H9 (cell line): ENCODE results near the gene FAM219B. TPM values are rescaled to one million over a fixed set of nuclear protein-coding genes. Genes with fewer than 3 reads are reported as not detected.

Experiments
- DNase-seq: peaks from one replicate; pipeline ENCODE4 v3.0.0-alpha.2; 2017
- H2AFZ ChIP-seq: one replicate; pipeline ENCODE4 v1.6.1; 2013; ENCODE audit warnings: mild to moderate bottlenecking, low read length, control low read depth, moderate library complexity
- H2AK5ac ChIP-seq: 2 replicates; pipeline ENCODE4 v1.6.1; 2013; ENCODE audit warnings: low read length, control low read depth, mixed read lengths; ENCODE audit not compliant: insufficient read length
- H2BK120ac ChIP-seq: one replicate; pipeline ENCODE4 v1.6.1; 2013; ENCODE audit warnings: low read depth, mild to moderate bottlenecking, low read length, control low read depth, inconsistent platforms; ENCODE audit not compliant: poor library complexity, severe bottlenecking
- H2BK12ac ChIP-seq: 2 replicates; pipeline ENCODE4 v1.6.1; 2013; ENCODE audit warnings: low read length, control low read depth, mixed read lengths, low read depth; ENCODE audit not compliant: insufficient read length
- H2BK15ac ChIP-seq: 2 replicates; pipeline ENCODE4 v1.6.1; 2013; ENCODE audit warnings: low read depth, low read length, control low read depth
- H2BK20ac ChIP-seq: one replicate; pipeline ENCODE4 v1.6.1; 2013; ENCODE audit warnings: low read depth, mild to moderate bottlenecking, low read length, control low read depth, inconsistent platforms; ENCODE audit not compliant: poor library complexity, severe bottlenecking
- H2BK5ac ChIP-seq: 2 replicates; pipeline ENCODE4 v1.6.1; 2013; ENCODE audit warnings: low read length, control low read depth, mixed read lengths; ENCODE audit not compliant: insufficient read length
- H3K14ac ChIP-seq: 2 replicates; pipeline ENCODE4 v1.6.1; 2013; ENCODE audit warnings: low read length, control low read depth; ENCODE audit not compliant: insufficient read depth
- H3K18ac ChIP-seq: 2 replicates; pipeline ENCODE4 v1.6.1; 2013; ENCODE audit warnings: low read depth, mild to moderate bottlenecking, mixed read lengths, low read length, control low read depth; ENCODE audit not compliant: insufficient read length
- H3K23ac ChIP-seq: 2 replicates; pipeline ENCODE4 v1.6.1; 2013; ENCODE audit warnings: low read length, control low read depth, mixed read lengths, low read depth; ENCODE audit not compliant: insufficient read length
- H3K23me2 ChIP-seq: 2 replicates; pipeline ENCODE4 v1.6.1; 2013; ENCODE audit warnings: low read depth, mild to moderate bottlenecking, mixed read lengths, low read length, control low read depth; ENCODE audit not compliant: insufficient read length, poor library complexity, severe bottlenecking
- H3K27ac ChIP-seq: 2 replicates; pipeline ENCODE4 v1.5.1; 2013; ENCODE audit warnings: low read length, control low read depth, mixed read lengths, low read depth; ENCODE audit not compliant: insufficient read length
- H3K27me3 ChIP-seq: 2 replicates; pipeline ENCODE4 v1.6.1; 2013; ENCODE audit warnings: low read length, control low read depth, inconsistent platforms; ENCODE audit not compliant: insufficient read depth
- H3K4ac ChIP-seq: 2 replicates; pipeline ENCODE4 v1.6.1; 2013; ENCODE audit warnings: low read depth, mild to moderate bottlenecking, control low read depth, inconsistent platforms, low read length, moderate library complexity
- H3K4me1 ChIP-seq: 2 replicates; pipeline ENCODE4 v1.6.1; 2013; ENCODE audit warnings: low read length, control low read depth, inconsistent platforms; ENCODE audit not compliant: insufficient read depth
- H3K4me2 ChIP-seq: 2 replicates; pipeline ENCODE4 v1.6.1; 2013; ENCODE audit warnings: low read length, control low read depth, mixed read lengths; ENCODE audit not compliant: insufficient read length, insufficient read depth
- H3K56ac ChIP-seq: 2 replicates; pipeline ENCODE4 v1.6.1; 2013; ENCODE audit warnings: low read depth, mild to moderate bottlenecking, mixed read lengths, low read length, control low read depth; ENCODE audit not compliant: insufficient read length
- H3K79me1 ChIP-seq: 2 replicates; pipeline ENCODE4 v1.6.1; 2013; ENCODE audit warnings: low read depth, mild to moderate bottlenecking, moderate library complexity, low read length, control low read depth, inconsistent platforms; ENCODE audit not compliant: insufficient read depth, poor library complexity, severe bottlenecking
- H3K79me2 ChIP-seq: 2 replicates; pipeline ENCODE4 v1.6.1; 2013; ENCODE audit warnings: low read length, control low read depth, inconsistent platforms; ENCODE audit not compliant: insufficient read depth
- H3K9ac ChIP-seq: 2 replicates; pipeline ENCODE4 v1.6.1; 2013; ENCODE audit warnings: low read length, control low read depth, mixed read lengths; ENCODE audit not compliant: insufficient read length; ENCODE audit errors: extremely low read depth
- H3K9me3 ChIP-seq: one replicate; pipeline ENCODE4 v1.6.1; 2013; ENCODE audit warnings: low read depth, low read length, inconsistent platforms; ENCODE audit not compliant: control insufficient read depth
- H3T11ph ChIP-seq: one replicate; pipeline ENCODE4 v1.6.1; 2013; ENCODE audit warnings: mild to moderate bottlenecking, low read length, control low read depth, inconsistent platforms
- H4K20me1 ChIP-seq: one replicate; pipeline ENCODE4 v1.6.1; 2013; ENCODE audit not compliant: control insufficient read depth, insufficient read length, insufficient read depth
- H4K5ac ChIP-seq: 2 replicates; pipeline ENCODE4 v1.6.1; 2013; ENCODE audit warnings: low read depth, mild to moderate bottlenecking, mixed read lengths, low read length, control low read depth; ENCODE audit not compliant: insufficient read length
- H4K8ac ChIP-seq: replicated peaks from 2 replicates; pipeline ENCODE4 v1.6.1; 2013; ENCODE audit warnings: low read length, control low read depth, mixed read lengths, low read depth; ENCODE audit not compliant: insufficient read length
- H4K91ac ChIP-seq: 2 replicates; pipeline ENCODE4 v1.6.1; 2013; ENCODE audit warnings: low read depth, mild to moderate bottlenecking, moderate library complexity, mixed read lengths, low read length, control low read depth; ENCODE audit not compliant: insufficient read length
- H3K27ac Mint-ChIP-seq, 3 experiments: 2 replicates in 2 of 3; 3 replicates in 1 of 3; pipeline ENCODE4 v1.8.0; 2020 to 2021; ENCODE audit warnings: mixed read lengths in 3 of 3, mild to moderate bottlenecking in 1 of 3, moderate library complexity in 1 of 3
- H3K27me3 Mint-ChIP-seq: 2 replicates; pipeline ENCODE4 v1.8.0; 2021; ENCODE audit warnings: low read depth, mild to moderate bottlenecking, moderate library complexity, mixed read lengths
- H3K36me3 Mint-ChIP-seq, 3 experiments: 2 replicates in 2 of 3; 3 replicates in 1 of 3; pipeline ENCODE4 v1.8.0; 2020 to 2021; ENCODE audit warnings: low read depth in 3 of 3, mixed read lengths in 3 of 3; ENCODE audit not compliant: insufficient read depth in 1 of 3
- H3K4me1 Mint-ChIP-seq, 2 experiments: 2 replicates each; pipeline ENCODE4 v1.8.0; 2020; ENCODE audit warnings: mixed read lengths in 2 of 2
- H3K4me3 Mint-ChIP-seq, 2 experiments: 2 replicates in 1 of 2; 3 replicates in 1 of 2; pipeline ENCODE4 v1.8.0; 2020 to 2021; ENCODE audit warnings: mild to moderate bottlenecking in 2 of 2, mixed read lengths in 2 of 2, moderate library complexity in 1 of 2
- H3K9me3 Mint-ChIP-seq, 2 experiments: 2 replicates in 1 of 2; 3 replicates in 1 of 2; pipeline ENCODE4 v1.8.0; 2020; ENCODE audit warnings: mild to moderate bottlenecking in 2 of 2, mixed read lengths in 2 of 2, moderate library complexity in 1 of 2
- WGBS: extraction: QIAGEN DNeasy Blood & Tissue Kit; methylation state at CpG from one replicate; pipeline ENCODE4 v1.1.7; 2013; ENCODE audit warnings: missing lambda C conversion rate, low lambda C conversion rate, mixed read lengths; ENCODE audit not compliant: insufficient read length; ENCODE audit errors: extremely low coverage; 5-methylcytosine and 5-hydroxymethylcytosine counted together
- total RNA-seq: library from RNA; stranded (reverse); gene quantifications from 2 replicates; pipeline ENCODE4 v1.2.1, GENCODE V29; 2021
- TF ChIP-seq, protein P1 (sequence below): fragments of 200-600 bp; sonication (generic); conservative IDR thresholded peaks from 3 replicates; pipeline ENCODE4 v1.8.0; 2021; ENCODE audit warnings: antibody characterized with exemption, mild to moderate bottlenecking

Gene FAM219B
- total RNA-seq, 1 experiment from 2014 or later: 60.3 TPM

DNA sequence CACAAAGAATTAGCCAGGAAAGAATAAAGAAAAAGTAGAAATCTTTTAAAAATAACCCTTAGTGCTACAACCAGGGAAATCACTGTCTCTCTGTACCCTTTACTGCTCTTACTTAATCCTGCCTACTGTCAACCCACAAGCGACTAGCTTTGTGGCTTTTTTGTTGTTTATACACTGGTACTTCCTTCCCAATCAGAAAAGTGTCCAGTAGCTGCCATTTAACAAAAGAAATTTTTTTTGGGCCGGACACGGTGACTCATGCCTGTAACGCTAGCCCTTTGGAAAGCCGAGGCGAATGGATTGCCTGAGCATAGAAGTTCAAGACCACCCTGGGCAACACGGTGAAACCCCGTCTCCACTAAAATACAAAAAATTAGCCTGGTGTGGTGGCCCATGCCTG is 13.8 kb upstream of the FAM219B start:
- H3K56ac ChIP-seq: no peak overlapping the region
- H3K4me1 ChIP-seq: no peaks in the 10 kb centered on the region
- H3K27ac ChIP-seq: no peak overlapping the region
- no peaks in the 10 kb centered on the region for H3K4me1 Mint-ChIP-seq
- peaks cover 42 to 87% (median 67%) of the 10 kb centered on the region in 3 experiments; a peak in 6 of 7 replicates for H3K36me3 Mint-ChIP-seq
- no peaks in the 10 kb centered on the region for H3K9me3 ChIP-seq
- no peaks in the 10 kb centered on the region for H4K20me1 ChIP-seq
- no peak overlapping the region for H2BK120ac ChIP-seq
- H2BK20ac ChIP-seq: no peak overlapping the region
- H2BK15ac ChIP-seq: no peak overlapping the region
- H4K8ac ChIP-seq: no peak overlapping the region
- no CpG with 5 or more reads among the region's 8 CpGs for WGBS
- H4K5ac ChIP-seq: no peak overlapping the region
- no peaks in the 10 kb centered on the region for H3K79me2 ChIP-seq
- H3K14ac ChIP-seq: no peak overlapping the region
- H3K27me3 Mint-ChIP-seq: no peaks in the 10 kb centered on the region
- H3K27ac Mint-ChIP-seq: no peak overlapping the region
- no peak overlapping the region for H2BK12ac ChIP-seq
- H2AK5ac ChIP-seq: no peak overlapping the region
- no peaks in the 10 kb centered on the region for H3K23me2 ChIP-seq
- H3K4me3 Mint-ChIP-seq: no peak overlapping the region
- H3K4ac ChIP-seq: no peak overlapping the region
- H3K9ac ChIP-seq: no peak overlapping the region
- no peak overlapping the region for H2AFZ ChIP-seq
- H3K79me1 ChIP-seq: peaks cover 2% of the 10 kb centered on the region
- no peaks in the 10 kb centered on the region for H3K27me3 ChIP-seq
- H3K18ac ChIP-seq: no peak overlapping the region
- no peak overlapping the region for H3K23ac ChIP-seq
- no peak overlapping the region for H2BK5ac ChIP-seq
- DNase-seq: no peak
- H4K91ac ChIP-seq: no peak overlapping the region
- TF ChIP-seq, protein P1, sequence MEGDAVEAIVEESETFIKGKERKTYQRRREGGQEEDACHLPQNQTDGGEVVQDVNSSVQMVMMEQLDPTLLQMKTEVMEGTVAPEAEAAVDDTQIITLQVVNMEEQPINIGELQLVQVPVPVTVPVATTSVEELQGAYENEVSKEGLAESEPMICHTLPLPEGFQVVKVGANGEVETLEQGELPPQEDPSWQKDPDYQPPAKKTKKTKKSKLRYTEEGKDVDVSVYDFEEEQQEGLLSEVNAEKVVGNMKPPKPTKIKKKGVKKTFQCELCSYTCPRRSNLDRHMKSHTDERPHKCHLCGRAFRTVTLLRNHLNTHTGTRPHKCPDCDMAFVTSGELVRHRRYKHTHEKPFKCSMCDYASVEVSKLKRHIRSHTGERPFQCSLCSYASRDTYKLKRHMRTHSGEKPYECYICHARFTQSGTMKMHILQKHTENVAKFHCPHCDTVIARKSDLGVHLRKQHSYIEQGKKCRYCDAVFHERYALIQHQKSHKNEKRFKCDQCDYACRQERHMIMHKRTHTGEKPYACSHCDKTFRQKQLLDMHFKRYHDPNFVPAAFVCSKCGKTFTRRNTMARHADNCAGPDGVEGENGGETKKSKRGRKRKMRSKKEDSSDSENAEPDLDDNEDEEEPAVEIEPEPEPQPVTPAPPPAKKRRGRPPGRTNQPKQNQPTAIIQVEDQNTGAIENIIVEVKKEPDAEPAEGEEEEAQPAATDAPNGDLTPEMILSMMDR: no peak
- no peak overlapping the region for H3T11ph ChIP-seq
- H3K4me2 ChIP-seq: no peak overlapping the region
- H3K9me3 Mint-ChIP-seq: no peaks in the 10 kb centered on the region
